G401 (cell line): ENCODE results near the gene HEYL. TPM values are rescaled to one million over a fixed set of nuclear protein-coding genes. Genes with fewer than 3 reads are reported as not detected.
A peak's percentile ranks its signal among the peaks of the same experiment; 100 is the strongest.

Source experiments
- DNase-seq: peaks from one replicate; pipeline ENCODE4 v3.0.0-alpha.2; 2015; ENCODE audit warnings: low spot score
- in situ Hi-C: cut with HindIII; loops from 2 replicates; pipeline ENCODE4 v1.10.0; 2016; ENCODE audit warnings: low sequenced_read_pairs, mixed read lengths
- total RNA-seq: library from RNA; depleted of rRNA; stranded (reverse); fragments of >200 nt; shearing (Covaris generic); gene quantifications from 2 replicates; pipeline ENCODE4 v1.2.3, GENCODE V29; 2014; rRNA removed

HEYL gene
- 0.07 and 1.2 TPM in 2 replicates for total RNA-seq

DNA sequence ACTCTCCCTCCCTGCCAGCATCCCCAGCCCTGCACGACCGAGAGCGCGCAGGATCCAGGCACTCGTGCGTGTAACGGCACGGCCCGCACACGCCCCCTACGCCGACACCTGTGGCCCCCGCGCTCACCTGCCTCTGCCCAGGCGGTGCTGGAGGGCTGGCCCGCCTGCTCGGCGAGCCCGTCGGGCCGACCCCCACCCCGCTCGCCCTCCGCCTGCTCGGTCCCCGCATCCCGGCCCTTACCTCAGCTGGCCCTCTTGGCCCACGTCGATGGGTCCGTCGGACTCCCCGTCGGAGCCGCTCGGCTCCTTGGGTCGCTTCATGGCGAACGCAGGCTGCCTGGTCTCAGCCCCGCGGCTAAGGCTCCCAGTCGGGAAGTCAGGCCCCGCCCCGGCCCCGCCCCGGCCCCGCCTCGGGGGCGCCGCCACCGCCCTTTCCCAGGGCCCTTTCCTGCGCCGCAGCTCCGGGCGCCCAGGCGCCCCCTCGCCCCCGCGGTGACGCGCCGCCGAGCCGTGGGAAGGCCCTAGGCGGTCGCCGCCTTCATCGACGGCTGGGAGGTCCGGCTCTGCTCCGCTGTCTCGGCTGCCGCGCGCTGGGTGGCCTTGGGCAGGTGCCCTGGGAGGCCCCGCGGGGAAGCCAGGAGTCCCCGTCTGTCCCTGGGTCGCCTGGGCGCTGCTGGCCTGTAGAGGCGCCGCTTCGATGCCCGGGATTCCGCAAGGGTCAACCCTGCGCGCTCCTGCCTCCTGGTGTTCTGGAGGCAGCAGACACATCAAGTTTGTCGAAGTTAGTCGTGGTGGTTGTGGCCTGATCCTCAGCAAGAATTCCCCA is at the start of gene HEYL:
TSS of gene HEYL (minus strand) at position 339 of the 826 bp plus-strand sequence. CDS start at position 321, 18 bp downstream.
- in situ Hi-C loops, result no loop called here
- DNase-seq, result no peak

DNA sequence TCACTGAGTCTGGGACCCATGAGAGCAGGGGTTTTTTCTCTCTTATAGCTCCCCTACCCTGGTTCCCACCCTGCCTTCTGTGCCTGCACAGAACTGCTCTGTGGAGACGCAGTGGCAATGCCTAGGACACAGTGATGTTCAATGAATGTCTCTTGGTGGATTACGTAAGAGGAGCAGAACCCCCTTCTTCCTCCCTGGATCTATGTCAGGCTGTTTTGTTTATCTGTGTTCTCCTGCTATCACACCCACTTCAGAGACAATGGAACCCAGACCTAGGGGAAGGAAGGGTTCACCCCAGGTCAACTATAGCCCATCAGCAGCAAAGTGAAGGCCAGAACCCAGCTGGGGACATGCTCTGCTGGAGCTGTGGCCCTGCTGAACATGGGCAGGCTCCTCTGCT is 49.8 kb upstream of the HEYL start:
- in situ Hi-C loops, result no loop called here
- DNase-seq, result peak; percentile 77

DNA sequence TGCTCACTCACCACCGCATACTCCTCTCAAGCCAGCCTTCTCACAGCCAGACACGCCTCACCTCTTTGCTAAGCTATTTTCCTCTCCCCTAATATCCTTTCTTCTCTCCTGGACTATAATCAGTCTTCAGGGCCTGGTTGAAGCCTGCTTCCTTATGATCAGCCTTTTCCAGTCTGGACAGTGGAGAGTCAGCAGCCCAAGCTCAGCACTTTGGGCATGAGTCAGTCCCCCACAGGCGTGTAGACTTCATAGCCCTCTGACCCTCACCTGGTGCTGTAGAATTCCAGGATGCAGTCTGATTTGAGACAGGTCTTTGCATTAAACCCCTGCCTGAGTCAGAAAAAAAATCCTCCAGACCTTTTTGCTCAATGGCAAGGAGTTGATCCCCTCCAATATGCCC is 49.3 kb upstream of the HEYL start:
- DNase-seq, result peak; percentile 37

DNA sequence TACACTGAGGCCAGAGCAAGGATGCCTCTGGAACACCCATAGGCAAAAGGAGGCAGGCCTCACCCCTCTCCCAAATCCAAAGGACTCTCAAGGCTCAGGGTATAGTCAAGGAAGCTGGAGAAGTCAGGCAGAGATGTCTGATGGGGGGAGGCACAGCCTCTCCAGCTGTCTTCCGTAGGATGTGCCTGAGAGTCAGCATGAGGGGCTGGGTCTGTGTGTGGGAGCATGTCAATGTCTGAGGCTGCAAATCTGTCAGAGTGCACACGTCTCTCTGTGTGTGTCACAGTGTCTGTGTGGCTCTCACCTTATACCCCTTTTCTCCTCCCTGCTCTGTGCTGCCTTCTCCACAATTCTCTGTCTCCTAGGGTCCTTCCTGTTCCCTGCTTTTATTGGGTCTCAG is 47.8 kb upstream of the HEYL start:
- in situ Hi-C loops, result no loop called here
- peak; percentile 23 for DNase-seq

More for the DNA sequence above, 49.3 kb upstream of the HEYL start:
- in situ Hi-C loops, result no loop called here

DNA sequence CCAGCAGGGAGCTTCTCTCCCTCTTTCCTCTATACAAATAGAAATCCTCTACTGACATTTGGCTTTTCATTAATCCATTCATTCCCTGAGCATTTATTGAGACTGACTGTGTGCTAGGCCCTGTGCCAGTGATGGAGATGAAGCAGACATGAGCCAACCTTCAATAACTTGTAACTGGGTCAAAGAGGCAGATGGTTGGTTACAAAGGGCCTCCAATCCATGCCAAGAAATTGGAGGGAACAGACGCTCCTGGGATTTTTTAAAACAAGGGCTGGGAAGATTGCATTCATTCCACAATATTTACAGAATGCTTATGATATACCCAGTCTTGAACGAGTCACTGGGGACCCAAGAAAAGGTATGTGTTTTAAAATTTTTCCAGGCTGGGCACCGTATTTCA is 45.6 kb upstream of the HEYL start:
- peak; percentile 98 for DNase-seq
- in situ Hi-C loops, result no loop called here

DNA sequence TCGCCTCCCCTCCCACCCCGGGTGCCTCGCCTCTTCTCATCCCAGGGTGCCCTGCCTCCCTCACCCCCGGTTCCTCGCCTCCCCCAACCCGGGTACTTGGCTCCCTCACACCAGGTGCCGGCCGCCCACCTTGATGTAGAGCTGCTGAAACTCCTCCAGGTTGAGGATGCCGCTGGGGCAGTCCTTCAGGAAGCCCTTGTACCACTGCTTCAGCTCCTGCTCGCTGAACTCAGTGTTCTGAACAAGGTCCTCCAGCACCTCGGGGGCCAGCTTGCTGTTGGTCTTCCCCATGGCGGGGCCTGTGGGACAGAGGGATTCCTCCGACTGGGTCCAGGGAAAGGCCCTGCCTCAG is 44.8 kb upstream of the HEYL start:
- in situ Hi-C loops, result no loop called here
- DNase-seq, result no peak

DNA sequence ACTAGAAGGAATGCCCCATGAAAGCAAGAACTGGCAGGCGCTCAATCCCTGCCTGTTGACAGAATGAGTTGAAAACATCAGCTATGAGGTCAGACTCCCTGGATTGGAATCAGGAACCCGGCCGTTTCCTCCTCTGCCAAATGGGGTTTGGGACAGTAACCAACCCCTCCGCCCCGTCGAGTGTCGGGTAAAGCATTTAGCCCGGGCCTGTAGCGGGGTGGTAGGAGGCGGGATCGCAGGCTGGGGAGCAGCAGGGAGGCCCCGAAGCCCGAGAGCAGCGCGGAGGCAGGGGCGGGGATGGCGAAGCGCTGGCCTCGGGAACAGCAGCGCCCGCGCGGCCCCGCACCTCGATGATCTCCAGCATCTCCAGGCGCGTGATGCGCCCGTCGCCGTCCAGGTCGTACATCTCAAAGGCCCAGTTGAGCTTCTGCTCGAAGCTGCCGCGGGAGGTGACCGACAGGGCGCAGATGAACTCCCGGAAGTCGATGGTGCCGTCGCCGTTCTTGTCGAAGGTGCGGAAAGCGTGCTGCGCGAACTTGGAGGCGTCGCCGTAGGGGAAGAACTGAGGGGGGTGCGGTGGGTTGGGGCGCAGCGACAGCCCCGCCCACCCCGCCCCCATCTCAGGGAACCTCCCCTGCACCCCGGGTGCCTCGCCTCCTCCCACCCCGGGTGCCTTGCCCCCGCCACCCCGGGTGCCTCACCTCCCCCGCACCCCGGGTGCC is 44.3 kb upstream of the HEYL start:
- in situ Hi-C loops, result no loop called here
- DNase-seq, result peak; percentile 43

DNA sequence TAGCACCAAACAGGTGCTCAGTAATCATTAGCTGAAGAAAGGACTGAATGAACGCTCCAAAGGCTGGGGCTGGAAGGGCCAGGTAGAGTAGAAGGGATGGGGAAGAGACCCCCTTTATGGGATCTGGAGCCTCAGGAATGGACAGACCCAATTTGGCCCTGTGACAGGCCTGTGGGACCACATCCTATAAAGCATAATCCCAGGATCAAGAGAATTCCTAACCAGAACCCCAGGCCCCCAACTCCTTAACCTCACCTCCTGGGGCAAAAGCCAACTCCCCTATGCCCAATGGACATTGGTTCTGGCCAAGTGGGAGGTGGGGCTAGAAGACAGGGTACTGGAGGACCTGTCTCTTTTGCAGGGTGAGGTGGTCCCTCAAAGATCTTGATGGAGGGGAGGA is 42.6 kb upstream of the HEYL start:
- in situ Hi-C loops, result no loop called here
- no peak for DNase-seq

DNA sequence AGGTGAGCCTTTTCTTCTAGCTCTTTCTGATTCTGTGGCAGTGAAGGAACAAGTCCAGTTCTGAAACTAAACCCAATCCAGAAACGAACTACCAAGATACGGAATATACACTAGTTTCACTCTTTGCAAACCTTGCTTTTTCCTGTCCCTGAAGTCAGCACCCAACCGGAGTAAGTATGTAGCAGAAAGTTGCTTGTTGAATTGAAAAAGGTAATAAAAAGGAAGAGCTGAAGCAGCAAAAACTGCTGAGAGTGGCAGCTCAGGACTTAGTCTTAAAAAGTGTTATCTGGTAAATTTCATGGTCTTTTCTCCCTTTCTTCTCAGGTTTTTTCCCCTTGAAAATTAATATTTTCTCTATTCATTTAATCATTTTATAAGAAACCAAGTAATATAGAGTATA is 41.9 kb upstream of the HEYL start:
- no peak for DNase-seq
- in situ Hi-C loops, result no loop called here

DNA sequence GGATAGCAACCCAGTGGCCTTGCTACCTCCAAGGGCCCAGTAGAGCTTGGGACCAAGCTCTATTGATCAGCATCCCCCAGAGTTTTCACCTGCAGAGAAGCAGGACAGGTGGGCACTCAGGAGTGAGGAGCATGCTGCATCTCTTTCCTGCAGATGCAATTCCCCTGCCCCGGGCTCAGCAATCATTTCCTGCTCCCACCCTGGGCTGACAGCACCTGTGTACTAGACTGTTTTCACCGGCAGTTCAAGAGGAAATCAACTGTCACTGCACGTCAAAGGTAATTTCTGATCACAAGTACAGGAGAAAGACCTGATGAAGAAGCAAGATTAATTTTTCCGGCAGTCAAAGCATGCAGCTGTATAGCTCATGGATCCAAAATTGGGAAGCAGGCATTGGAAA is 41.3 kb upstream of the HEYL start:
- no peak for DNase-seq
- in situ Hi-C loops, result no loop called here

DNA sequence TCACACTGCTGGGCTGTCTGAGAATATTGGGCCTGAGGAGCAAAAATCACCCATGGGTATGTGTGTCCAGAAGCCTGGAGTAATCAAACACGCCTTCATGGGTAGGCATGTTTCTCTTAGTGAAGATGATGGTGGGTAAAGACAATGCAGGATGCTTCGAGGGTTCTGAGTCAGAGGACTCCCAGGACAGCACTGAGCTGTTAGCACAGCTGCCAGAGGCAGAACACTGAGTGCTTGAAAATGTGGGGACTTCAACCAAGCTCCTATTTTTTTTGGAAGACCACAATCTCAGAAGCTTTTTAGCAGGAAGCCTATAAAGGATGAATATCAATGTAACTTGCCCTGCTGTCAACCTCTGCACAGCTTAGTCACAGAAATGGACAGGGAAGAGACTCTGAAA is 40.4 kb upstream of the HEYL start:
- no peak for DNase-seq
- in situ Hi-C loops, result no loop called here

DNA sequence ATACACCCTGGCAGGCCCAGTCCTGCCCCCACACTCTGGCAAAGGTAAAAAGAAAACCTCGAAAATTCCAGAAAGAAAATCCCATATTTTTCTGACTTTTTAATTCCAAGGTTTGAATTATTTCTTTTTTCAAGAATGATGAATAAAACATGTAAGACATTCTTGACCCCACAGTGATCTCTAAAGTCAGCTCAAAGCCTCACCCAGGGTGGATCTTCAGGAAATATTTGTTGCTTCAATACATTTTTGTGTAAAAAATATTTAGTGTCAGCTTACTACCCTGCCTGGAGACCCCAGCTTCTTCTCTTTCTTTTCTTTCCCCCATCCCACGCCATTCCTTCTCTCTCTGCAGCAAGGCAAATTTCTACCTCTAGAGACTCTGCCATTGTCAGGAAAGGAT is 39.4 kb upstream of the HEYL start:
- no peak for DNase-seq
- in situ Hi-C loops, result no loop called here

DNA sequence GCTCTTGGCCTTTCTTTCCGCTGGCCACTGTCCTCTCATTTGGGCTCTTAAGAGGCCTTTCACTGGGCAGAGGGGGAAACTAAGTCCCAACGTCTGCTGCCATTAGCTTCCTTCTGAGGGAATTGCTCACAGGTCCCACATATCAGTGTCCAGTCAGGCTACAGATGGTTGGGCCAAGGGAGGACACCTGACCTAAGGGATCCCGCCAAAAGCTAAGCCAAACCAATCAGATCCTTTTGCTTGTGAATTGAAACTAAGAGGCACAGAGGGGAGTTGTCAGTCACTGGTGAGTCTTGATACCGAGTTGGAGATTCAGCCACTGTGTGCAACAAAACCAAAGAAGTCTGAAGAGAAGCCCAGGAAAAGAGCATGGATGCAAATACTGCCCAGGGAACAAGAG is 38.2 kb upstream of the HEYL start:
- in situ Hi-C loops, result no loop called here
- DNase-seq, result no peak

DNA sequence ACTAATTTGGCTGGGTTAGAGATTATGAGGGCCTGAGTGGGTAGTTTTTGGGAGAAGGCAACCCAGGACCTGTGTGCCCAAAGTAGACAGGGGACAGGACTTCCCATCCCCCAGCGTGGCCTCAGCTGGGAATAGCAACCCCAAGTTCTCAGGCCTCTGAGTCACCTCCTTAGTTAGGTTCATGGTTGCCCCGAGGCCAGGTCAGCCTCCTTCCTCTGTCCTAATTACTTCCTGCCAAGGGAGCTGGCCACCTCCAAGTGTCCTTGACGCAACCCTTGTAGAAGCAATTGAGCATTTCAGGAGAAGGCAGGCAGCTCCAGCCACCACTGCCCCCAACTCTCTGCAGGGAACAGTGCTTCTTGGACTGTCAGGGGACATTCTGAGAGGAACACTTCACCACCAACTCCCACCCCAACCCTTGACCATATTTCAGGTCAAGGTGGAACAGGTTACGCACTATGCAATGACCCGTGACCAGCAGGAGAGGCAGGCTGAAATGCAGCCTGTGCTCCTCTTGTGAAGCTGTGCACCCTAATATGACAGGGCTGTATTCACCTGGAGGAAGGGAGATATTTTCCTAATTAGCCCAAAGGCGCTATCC is 37.6 kb upstream of the HEYL start:
- no peak for DNase-seq
- in situ Hi-C loops, result no loop called here

DNA sequence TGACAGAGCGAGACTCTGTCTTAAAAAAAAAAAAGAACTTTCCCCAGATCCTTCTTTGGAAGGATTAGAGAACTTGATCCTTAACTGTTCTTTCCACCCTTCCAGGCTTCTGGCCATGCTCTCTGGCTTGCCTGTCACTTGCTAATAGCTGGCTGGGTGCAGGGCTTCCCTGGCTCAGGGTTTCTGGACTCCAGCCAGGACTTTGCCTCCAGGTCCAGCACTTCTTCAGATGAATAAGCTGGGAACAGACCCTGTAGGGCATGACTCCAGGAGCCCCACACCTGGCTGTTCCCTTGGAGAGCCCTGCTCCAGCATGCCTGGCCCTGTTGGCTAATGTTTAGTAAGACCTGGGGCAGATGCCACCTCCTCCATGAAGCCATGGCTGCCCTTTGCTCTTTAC is 35.8 kb upstream of the HEYL start:
- in situ Hi-C loops, result no loop called here
- peak; percentile 76 for DNase-seq

DNA sequence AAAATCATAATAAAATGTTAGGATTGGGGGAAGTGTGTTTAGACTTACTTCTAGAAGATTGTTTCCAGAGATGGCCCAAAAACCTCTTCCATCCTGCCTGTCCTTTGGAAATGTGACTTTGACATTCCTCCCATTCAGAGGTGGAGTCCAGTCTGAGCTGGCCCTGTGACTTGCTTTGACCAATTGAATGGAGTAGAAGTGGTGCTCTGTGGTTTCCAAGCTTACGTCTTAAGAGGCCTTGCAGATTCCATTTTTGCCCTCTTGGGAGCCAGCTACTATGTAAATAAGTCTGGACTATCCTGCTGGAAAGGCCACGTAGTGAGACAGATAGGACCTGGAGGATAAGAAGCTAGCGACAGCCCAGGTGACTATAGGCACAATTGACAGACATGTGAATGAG is 33.8 kb upstream of the HEYL start:
- in situ Hi-C loops, result no loop called here
- DNase-seq, result no peak

DNA sequence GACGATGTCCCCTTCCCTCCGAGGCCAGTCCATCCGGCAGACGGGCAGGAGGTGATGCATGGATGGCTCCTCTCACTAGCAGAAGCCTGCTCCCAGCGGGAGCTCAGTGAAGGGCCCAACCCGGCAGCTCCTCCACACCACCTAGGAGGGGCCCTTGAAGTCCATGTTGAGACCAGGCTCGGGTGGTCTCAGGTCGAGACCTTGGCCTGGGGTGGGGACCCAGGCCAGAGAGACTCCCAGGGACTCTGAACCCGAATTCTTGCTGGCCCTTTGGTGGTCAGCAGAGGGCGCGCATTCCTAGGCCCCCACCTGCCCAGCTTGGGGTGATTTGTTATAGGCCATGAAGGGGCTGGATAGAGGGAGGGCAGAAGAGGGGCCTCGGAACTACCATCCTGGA is 33.1 kb upstream of the HEYL start:
- in situ Hi-C loops, result no loop called here
- peak; percentile 64 for DNase-seq

DNA sequence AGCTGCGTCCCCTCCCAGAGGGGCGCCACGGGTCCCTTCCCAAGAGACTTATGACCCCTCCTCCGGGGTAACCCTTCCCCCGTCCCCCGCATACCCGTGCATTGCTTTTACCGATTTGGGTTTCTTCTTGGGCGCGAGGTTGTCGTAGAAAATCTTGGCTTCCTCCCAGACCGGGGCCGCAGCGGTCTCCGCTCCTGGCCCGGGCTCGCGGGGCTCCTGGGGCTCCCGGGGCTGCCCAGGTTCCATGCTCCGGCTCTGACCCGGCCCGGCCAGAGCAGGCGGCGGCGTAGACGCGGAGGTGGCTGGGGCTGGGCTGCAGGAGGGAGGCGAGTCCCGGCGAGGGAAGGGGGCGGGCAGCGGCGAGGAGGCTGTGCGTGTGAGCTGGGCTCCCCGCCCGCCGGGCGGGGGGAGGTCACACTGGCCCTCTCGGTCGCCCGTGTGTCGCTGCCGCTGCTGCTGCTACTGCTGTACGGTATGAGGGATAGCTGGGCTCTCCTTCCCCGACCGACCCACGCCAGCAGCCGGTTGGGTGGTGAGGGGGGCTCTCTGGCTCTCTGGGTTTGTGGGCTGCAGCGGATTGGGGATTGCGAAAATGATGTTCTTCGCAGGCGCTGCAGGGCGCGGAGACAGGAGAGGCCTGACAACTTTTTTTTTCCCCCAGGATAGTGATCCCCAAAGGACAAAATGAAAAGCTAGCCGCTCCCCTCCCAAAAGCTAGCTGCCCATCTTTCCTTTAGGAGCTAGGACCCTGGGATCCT is 32.5 kb upstream of the HEYL start, which contains the start of gene NT5C1A:
TSS of gene NT5C1A (minus strand) at position 315 of the 758 bp plus-strand sequence. CDS start at position 246, 69 bp downstream.
- DNase-seq, result peak; percentile 71
- in situ Hi-C loops, result no loop called here

DNA sequence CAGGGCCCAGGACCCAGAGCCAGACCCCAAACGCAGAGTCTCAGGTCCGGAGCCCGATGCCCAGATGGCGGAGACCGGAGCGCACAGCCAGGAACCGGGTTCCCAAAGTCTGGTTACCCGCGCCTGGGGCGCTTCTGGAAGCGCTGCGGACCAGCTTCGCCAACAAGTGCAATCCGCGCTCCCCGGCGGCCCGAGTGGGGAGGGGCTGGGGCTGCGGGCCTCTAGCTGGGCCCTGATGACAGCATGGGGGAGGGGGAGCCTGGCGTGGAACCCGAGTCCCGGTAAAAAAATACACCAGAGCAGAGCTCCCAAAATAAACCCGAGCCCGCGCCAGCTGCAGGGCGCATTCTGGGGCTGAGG is 32.0 kb upstream of the HEYL start:
- in situ Hi-C loops, result no loop called here
- peak; percentile 80 for DNase-seq

DNA sequence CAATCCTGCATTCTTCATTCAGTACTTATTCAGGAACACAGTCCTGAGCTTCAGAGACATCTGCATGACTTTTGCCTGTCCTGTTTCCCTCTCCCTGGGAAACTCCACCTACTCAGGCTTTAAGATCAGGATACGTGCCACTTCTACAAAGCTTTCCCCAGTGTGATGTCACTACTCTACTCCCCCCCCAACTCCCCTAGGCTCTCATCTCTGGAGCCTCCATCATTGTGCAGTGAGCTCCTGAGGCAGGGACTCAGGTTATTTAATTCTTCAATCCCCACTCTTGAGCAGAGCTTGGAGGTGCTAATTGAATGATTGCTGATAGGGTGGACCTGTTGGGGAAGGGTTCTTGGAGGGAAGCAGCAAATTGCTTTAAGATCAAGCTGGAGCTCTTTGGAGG is 31.2 kb upstream of the HEYL start:
- in situ Hi-C loops, result no loop called here
- no peak for DNase-seq
